ENCODE data around the gene CD38.
"Not testable (repeated sequence)": the region's sequence is repeated elsewhere in the genome, so short reads cannot be mapped to it uniquely, and the experiment has no call there.

The CD38 gene

DNA sequence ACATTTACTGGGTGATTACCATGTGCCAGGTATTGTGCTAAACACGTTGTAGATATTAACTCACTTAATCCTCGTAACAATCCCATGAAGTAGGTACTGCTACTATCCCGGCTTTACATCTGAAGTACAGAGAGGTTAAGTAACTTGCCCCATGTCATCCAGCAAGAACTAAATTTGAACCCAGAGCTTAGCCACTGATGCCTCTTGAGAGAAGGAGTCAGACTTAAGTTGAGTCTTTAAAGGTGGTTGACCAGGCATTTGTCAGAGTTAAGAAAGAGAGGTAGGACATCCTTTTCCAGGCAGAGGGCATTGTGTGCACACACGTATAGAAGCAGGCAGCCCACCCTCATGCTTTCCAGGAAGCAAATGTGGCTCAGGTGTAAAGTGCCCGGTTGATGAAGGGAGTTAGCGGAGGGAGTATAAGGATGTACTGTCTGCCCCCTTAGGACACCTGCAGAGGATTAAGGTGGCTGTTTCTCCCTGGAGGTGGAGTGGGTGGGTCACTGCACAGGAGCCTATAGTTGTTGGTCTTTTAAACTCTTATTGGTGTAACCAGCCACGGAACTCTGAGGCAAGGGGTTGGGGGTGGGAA lies 335 bp upstream of the CD38 start:
- Mint-ChIP-seq H3K27me3 (no peaks in the 10 kb centered on the region), H3K4me3 (peak overlapping the region; percentile 90), H3K36me3 (peaks cover 12% of the 10 kb centered on the region), H3K27ac (peak overlapping the region; percentile 78), H3K9me3 (no peaks in the 10 kb centered on the region), H3K4me1 (peaks cover 71% of the 10 kb centered on the region)

DNA sequence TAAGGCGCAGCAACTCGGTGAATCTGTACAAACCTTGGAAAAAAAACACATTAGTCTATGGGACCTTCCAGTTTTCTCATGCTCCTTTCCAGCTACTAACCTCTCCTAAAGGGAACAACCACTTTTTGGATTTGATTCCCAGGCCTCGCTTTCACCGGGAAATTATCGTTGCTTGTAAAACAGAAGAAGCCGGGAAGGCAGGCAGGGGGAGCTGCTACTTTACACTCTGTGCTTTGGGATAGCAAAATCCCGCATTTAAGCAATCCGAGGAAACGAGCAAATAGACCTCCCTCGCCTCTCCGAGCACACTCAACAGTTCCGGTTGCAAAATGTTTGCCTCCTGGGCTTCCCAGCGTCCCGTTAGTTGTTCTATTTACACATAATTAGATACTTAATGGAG lies 1.2 kb downstream of the CD38 start:
- H3K27me3 Mint-ChIP-seq: no peaks in the 10 kb centered on the region
- H3K4me3 Mint-ChIP-seq: peak overlapping the region; percentile 91
- H3K27ac Mint-ChIP-seq: peak overlapping the region; percentile 89
- peaks cover 15% of the 10 kb centered on the region for H3K36me3 Mint-ChIP-seq
- peaks cover 75% of the 10 kb centered on the region for H3K4me1 Mint-ChIP-seq
- no peaks in the 10 kb centered on the region for H3K9me3 Mint-ChIP-seq

DNA sequence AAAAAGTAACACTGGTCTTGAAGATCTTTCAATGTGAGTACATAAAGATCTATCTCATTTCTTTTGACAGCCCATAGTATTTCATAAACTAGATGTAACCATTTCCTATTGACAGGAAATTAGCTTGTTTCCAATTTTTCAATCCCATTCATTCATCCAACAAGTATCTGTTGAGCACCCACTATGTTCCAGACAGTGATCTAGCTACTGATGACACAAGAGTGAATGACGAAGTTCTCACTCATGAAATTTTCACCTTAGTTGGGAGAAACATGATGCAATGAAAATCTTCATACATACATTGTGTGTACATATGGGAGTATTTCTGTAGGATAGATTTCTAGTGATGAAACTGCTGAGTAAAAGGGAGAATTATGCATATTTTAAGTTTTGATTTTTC lies 1.7 kb downstream of the CD38 start:
- Mint-ChIP-seq H3K4me3 (peak overlapping the region; percentile 91), H3K27me3 (no peaks in the 10 kb centered on the region), H3K27ac (peak overlapping the region; percentile 89), H3K36me3 (peaks cover 15% of the 10 kb centered on the region), H3K4me1 (peaks cover 77% of the 10 kb centered on the region), H3K9me3 (no peaks in the 10 kb centered on the region)

DNA sequence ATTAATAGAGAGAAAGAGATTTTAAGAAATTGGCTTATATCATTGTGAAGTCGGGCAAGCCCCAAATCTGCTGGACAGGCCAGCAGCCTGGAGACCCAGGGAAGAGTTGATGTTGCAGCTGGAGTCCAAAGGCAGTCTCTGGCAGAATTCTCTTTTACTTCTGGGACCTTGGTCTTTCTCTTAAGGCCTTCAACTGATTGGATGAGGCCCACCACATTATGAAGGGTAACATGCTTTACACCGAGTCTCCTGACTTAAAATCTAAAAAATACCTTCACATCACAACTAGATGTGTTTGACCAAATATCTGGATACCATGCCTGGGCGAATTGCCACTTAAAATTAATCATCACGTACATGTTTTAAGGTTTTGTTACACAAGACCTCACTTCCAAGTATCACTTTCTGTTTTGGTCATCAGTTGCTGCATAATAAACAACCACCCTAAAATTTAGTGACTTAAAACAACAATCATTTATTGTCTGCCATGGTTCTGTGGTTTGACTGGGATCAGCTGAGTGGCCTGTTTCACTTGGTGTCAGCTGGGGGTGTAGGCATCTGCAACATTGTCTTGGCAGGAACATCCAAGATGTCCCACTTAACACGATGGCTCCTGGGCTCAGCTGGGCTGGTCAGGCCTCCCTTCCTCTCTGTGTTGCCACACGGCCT lies 3.4 kb downstream of the CD38 start:
- Mint-ChIP-seq H3K36me3 (peaks cover 21% of the 10 kb centered on the region), H3K4me1 (peaks cover 78% of the 10 kb centered on the region), H3K27me3 (no peaks in the 10 kb centered on the region), H3K27ac (peak overlapping the region; percentile 83), H3K9me3 (no peaks in the 10 kb centered on the region), H3K4me3 (peak overlapping the region; percentile 67)

DNA sequence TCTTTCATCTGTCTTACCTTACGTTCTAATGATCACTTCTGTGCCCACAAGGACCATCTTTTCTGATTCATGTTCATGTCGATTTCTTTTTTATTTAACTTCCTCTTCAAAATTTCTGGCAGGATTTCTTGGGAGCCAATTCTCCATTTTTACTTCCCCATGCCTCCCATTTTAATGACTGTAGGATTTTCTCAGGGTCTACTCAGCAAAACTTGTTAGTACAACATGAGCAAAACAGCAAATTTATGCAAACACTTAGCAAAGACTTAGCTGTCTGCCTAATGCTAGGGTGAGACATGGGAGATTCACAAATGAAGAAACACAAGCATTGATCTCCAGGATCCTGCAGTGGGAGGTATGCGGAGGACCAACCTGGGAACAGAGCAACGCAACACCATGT lies 5.5 kb downstream of the CD38 start:
- Mint-ChIP-seq H3K27ac (no peak overlapping the region), H3K36me3 (peaks cover 32% of the 10 kb centered on the region), H3K9me3 (no peaks in the 10 kb centered on the region), H3K27me3 (no peaks in the 10 kb centered on the region), H3K4me3 (no peak overlapping the region), H3K4me1 (peaks cover 80% of the 10 kb centered on the region)

DNA sequence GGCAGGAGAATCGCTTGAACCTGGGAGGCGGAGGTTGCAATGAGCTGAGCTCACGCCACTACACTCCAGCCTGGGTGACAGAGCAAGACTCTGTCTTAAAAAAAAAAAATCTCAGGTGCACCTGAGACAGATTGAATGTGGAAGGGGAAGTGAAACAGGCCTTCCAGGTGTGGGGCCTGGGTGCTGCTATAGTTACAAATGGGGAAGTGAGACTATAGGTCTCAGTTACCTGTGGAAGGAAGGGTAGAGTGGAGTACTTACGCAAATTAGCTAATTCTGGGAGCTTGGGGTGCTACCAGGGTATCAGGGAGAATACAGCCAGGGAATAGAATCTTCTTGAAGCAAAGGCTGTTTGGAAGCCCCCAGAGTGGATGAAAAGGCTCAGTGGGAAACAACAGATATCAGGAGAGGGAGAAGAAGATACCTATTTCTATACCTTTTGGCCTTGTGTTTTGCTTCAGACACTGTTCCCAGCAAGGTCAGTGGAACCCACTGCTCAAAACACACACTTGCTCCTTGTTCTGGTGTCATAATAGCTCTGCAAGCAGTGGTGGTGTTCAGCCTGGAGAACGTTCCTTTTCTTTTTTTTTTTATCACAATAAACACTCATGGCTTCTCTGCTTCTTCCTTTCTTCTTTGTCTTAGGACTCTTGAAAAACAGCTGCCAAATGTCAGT lies 7.0 kb downstream of the CD38 start:
- Mint-ChIP-seq H3K4me3 (no peak overlapping the region), H3K36me3 (peaks cover 35% of the 10 kb centered on the region), H3K27ac (no peak overlapping the region), H3K4me1 (peaks cover 83% of the 10 kb centered on the region), H3K9me3 (no peaks in the 10 kb centered on the region), H3K27me3 (no peaks in the 10 kb centered on the region)

DNA sequence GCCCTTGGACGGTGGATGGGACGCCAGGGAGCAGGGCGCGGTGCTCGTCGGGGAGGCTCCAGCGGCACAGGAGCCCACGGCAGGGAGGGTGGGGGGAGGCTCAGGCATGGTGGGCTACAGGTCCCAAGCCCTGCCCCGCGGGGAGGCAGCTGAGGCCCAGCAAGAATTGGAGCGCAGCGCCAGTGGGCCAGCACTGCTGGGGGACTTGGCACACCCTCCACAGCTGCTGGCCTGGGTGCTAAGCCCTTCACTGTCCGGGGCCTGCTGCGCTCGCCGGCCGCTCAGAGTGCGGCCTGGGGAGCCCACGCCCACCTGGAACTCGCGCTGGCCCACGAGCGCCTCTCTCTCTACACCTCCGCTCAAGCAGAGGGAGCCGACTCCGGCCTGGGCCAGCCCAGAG lies 8.6 kb downstream of the CD38 start:
- no peak overlapping the region for H3K27ac Mint-ChIP-seq
- no peak overlapping the region for H3K4me3 Mint-ChIP-seq
- no peaks in the 10 kb centered on the region for H3K27me3 Mint-ChIP-seq
- H3K4me1 Mint-ChIP-seq: peaks cover 66% of the 10 kb centered on the region
- peaks cover 31% of the 10 kb centered on the region for H3K36me3 Mint-ChIP-seq
- no peaks in the 10 kb centered on the region for H3K9me3 Mint-ChIP-seq

DNA sequence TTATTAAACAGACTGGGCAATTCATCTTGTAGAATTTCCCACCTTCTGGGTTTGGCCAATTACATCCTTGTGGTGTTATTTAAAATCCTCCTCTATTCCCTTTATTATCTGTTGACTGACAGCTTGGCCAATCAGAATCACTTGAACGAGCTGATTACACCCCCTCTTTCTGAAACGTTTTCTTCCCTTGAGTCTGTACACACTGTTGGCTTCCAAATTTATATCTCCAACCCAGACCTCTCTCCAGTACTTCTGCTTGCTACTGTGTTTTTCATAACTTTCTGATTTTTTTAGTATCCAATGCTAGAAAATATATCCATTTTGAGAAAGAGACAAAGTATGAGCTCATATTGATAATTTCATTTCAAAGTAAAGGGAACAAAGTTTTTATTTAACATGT lies 14.8 kb downstream of the CD38 start:
- Mint-ChIP-seq H3K27me3 (no peaks in the 10 kb centered on the region), H3K9me3 (no peaks in the 10 kb centered on the region), H3K36me3 (peaks cover 15% of the 10 kb centered on the region)

DNA sequence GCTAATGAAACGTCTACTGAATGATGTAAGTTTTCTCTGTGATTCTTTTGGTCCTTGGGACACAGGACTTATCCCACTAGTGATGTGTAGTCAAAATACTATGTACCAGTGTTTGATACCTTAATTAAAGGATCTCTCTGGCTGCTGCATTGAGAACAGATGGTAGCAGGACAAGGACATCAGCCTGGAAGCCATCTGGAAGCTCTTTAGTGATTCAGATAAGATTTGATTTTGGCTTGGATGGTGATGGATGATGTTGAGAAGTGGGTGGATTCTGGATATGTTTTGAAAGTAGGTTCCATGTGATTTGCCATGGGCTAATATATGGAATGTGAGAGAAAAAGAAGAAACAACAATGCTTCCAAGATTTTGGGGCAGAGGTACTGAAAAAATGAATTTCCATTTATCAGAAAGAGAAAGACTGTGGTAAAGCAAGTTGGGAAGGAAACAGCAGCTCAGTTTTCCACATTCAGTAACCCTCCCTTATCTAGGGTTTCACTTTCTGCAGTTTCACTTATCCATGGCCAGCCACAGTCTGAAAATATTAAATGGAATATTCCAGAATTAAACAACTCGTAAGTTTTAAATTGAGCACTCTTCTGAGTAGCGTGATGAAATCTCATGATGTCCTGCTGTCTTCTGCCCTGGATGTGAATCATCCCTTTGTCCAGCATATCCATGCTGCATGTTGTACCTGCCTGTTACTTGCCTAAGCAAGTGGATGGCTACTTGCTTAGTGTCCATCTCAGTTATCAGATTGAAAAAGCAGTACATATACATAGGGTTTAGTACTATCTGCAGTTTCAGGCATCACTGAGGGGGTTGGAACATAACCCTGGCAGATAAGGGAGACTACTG lies 15.6 kb downstream of the CD38 start:
- peaks cover 12% of the 10 kb centered on the region for H3K36me3 Mint-ChIP-seq
- peak overlapping the region; percentile 98 for H3K27ac Mint-ChIP-seq
- no peaks in the 10 kb centered on the region for H3K9me3 Mint-ChIP-seq
- no peaks in the 10 kb centered on the region for H3K27me3 Mint-ChIP-seq
- peak overlapping the region; percentile 60 for H3K4me3 Mint-ChIP-seq
- peaks cover 63% of the 10 kb centered on the region for H3K4me1 Mint-ChIP-seq

More for the DNA sequence above, 14.8 kb downstream of the CD38 start:
- H3K27ac Mint-ChIP-seq: peak overlapping the region; percentile 85
- no peak overlapping the region for H3K4me3 Mint-ChIP-seq
- H3K4me1 Mint-ChIP-seq: peaks cover 67% of the 10 kb centered on the region

DNA sequence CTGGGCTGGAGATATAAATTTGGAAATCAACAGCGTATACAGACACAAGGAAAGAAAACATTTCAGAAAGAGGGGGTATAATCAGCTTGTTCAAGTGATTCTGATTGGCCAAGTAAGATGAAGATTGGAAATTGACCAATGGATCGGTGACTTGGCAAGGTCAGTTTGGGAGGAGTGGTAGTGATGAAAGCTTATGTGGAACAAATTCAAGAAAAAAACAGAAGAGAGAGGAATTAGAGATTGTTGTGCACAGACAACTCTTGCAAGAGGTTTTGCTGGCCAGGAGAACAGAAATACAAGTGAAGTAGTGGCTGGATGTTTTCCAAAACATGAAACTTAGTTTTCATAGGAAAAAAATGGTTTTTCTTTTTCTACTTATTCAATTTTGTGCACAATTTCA lies 16.3 kb downstream of the CD38 start:
- Mint-ChIP-seq H3K4me1 (peaks cover 61% of the 10 kb centered on the region), H3K9me3 (no peaks in the 10 kb centered on the region), H3K36me3 (peaks cover 9% of the 10 kb centered on the region), H3K4me3 (peak overlapping the region; percentile 60), H3K27me3 (no peaks in the 10 kb centered on the region), H3K27ac (peak overlapping the region; percentile 98)

DNA sequence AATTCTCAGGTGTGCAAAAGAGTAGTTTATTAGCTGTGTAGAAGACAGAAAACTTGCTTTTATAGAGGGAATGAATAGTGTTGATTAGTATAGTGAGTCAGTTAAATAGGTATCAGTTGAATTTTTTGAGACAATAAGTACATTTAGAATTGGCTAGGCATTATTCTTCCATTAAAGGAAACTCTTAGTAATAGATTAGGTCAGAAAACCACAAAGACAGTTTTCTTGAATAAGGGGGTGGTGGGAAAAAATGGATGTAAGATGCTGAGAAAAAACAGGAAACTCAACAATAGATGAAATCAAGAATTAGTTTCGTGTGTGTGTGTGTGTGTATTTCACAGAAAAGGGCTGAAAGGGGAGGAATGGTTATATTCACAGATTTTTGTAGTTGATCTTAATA lies 16.8 kb downstream of the CD38 start:
- Mint-ChIP-seq H3K4me1 (peaks cover 64% of the 10 kb centered on the region), H3K4me3 (peak overlapping the region; percentile 60), H3K36me3 (peaks cover 9% of the 10 kb centered on the region), H3K27ac (peak overlapping the region; percentile 98), H3K27me3 (no peaks in the 10 kb centered on the region), H3K9me3 (no peaks in the 10 kb centered on the region)

DNA sequence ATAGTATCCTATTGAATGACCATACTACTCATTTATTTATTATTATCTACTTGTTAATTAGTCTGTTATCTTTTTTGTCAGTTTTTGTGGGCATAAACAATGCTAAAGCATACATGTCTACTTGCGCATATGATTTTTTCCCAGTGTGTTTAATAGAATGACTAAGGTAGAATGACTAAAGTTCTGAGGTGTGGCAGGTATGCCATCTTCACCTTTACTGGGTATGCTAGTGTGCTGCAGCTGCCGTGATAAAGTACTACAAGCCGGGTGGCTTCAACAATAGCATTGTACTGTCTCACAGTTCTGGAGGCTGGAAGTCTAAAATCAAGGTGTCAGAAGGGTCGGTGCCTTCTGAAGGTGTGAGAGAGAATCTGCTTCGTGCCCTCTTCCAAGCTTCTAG lies 19.2 kb downstream of the CD38 start:
- no peaks in the 10 kb centered on the region for H3K9me3 Mint-ChIP-seq
- peaks cover 74% of the 10 kb centered on the region for H3K4me1 Mint-ChIP-seq
- no peaks in the 10 kb centered on the region for H3K27me3 Mint-ChIP-seq
- H3K4me3 Mint-ChIP-seq: no peak overlapping the region
- peak overlapping the region; percentile 39 for H3K27ac Mint-ChIP-seq
- H3K36me3 Mint-ChIP-seq: peaks cover 12% of the 10 kb centered on the region

DNA sequence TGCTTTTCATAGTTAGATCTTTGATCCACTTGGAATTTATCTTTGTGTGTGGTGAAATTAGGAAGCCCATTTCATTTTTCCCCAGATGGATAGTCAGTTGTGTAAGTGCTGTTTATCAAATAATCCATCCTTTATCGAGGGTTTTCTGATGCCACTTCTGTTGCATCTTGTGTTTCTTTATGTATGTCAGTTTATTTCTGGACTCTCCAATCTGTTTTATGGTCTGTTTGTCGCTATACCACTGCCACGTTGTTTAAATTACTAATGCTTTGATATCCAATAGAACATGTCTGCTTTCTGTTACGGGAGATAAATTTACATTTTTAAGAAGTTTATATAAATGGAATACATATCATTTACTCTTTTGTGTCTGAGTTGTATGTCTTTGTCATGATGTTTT lies 21.0 kb downstream of the CD38 start:
- Mint-ChIP-seq H3K27ac (no peak overlapping the region), H3K4me1 (peaks cover 66% of the 10 kb centered on the region)

DNA sequence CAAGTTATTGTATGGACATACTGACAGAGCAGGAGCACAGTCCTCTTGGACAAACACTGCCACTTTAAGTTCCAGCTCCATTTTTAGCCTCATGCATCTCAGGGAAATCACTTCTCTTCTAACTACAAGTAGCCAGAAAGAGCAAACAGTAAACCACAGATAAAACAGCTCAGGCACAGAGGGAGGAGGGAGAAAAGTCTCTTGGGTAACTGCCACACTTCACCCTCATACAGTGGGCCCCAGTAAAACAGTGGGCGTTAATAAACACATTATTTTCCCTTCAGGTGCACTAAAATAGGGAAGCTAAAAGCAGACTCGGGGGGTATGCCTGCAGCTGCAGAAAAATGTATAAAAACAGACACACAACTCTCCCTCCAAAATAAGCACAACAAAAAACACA lies 21.6 kb downstream of the CD38 start:
- Mint-ChIP-seq H3K4me3 (no peak overlapping the region), H3K9me3 (no peaks in the 10 kb centered on the region), H3K27ac (no peak overlapping the region), H3K36me3 (peaks cover 5% of the 10 kb centered on the region), H3K4me1 (peaks cover 65% of the 10 kb centered on the region), H3K27me3 (no peaks in the 10 kb centered on the region)

More for the DNA sequence above, 21.0 kb downstream of the CD38 start:
- Mint-ChIP-seq H3K4me3 (no peak overlapping the region), H3K9me3 (no peaks in the 10 kb centered on the region), H3K36me3 (peaks cover 5% of the 10 kb centered on the region), H3K27me3 (no peaks in the 10 kb centered on the region)

DNA sequence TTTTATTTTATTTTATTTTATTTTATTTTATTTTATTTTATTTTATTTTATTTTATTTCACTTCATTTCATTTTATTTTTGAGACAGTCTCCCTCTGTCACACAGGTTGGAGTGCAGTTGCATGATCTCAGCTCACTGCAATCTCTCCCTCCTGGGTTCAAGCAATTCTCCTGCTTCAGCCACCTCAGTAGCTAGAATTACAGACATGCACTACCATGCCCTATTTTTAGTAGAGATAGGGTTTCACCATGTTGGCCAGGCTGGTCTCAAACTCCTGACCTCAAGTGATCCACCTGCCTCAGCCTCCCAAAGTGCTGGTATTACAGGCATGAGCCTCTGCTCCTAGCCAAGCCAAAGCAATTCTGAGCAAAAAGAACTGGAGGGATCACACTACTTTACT lies 24.4 kb downstream of the CD38 start:
- H3K27me3 Mint-ChIP-seq, H3K9me3 Mint-ChIP-seq, H3K4me3 Mint-ChIP-seq, H3K27ac Mint-ChIP-seq, H3K36me3 Mint-ChIP-seq: not testable (repeated sequence)
- H3K4me1 Mint-ChIP-seq: peaks cover 65% of the 10 kb centered on the region

Measured in activated naive CD4-positive, alpha-beta T cell treated with anti-CD3 and anti-CD28 coated beads, Interleukin-2, amount 50 U/mL, for 24 hours (primary cell).